HepG2 (cell line): ENCODE results near the gene SUSD4. TPM values are rescaled to one million over a fixed set of nuclear protein-coding genes. Genes with fewer than 3 reads are reported as not detected.

ENCODE experiments used
- ATAC-seq: fragments of 200-7000 bp; cut with Tn5 transposase; 3 replicates; pipeline ENCODE4 v1.9.1; 2020; ENCODE audit warnings: mild to moderate bottlenecking, moderate library complexity
- BruUV-seq: library from RNA; stranded (reverse); fragments of 400-500 nt; replicated peaks from 2 replicates; lab custom pipeline; 2021; lab: Mats Ljungman, UMichigan
- CTCF ChIA-PET: fragments of 300-600 bp; formaldehyde crosslinking; extraction: SDS; loops from one replicate; lab custom pipeline; 2021; ENCODE audit warnings: low total read pairs, inconsistent platforms, low intra/inter-chr PET ratio; lab: Yijun Ruan, JAX
- POLR2A ChIA-PET: fragments of 350-600 bp; sonication (Branson Sonifier 250); formaldehyde crosslinking; loops from one replicate; lab custom pipeline; 2020; ENCODE audit warnings: antibody characterized with exemption, inconsistent platforms; lab: Yijun Ruan, JAX
- DNase-seq: peaks from one replicate; pipeline ENCODE4 v3.0.0-alpha.2; 2015; ENCODE audit warnings: low spot score
- FAIRE-seq: peaks from 3 replicates; lab custom pipeline; 2011; peaks lifted over from hg19 to GRCh38; lab: Jason Lieb, UNC
- H2AFZ ChIP-seq: one replicate; pipeline ENCODE4 v1.6.1; 2011; ENCODE audit warnings: low read length, inconsistent platforms
- H3K27ac ChIP-seq: fragments of 300-600 bp; 3 replicates; pipeline ENCODE4 v1.8.0; 2011; ENCODE audit warnings: mixed run types, mild to moderate bottlenecking, mixed read lengths, low read length, inconsistent platforms; ENCODE audit not compliant: insufficient read depth; ENCODE audit errors: extremely low read length
- H3K27me3 ChIP-seq, 2 experiments: fragments of 200-600 bp in 1 of 2; 2 replicates in 1 of 2; 3 replicates in 1 of 2; pipeline versions ENCODE4 v1.6.0 to v1.8.0; 2011; ENCODE audit warnings: low read length in 2 of 2, mild to moderate bottlenecking in 2 of 2, moderate library complexity in 2 of 2, inconsistent platforms in 1 of 2; ENCODE audit not compliant: insufficient read depth in 2 of 2, control insufficient read depth in 1 of 2
- H3K36me3 ChIP-seq, 2 experiments: fragments of 200-600 bp in 1 of 2; replicated peaks in 1 of 2; 2 replicates in 1 of 2; 3 replicates in 1 of 2; pipeline versions ENCODE4 v1.5.1 to v1.8.0; 2011; ENCODE audit warnings: low read length in 2 of 2, inconsistent platforms in 1 of 2; ENCODE audit not compliant: insufficient read depth in 2 of 2, control insufficient read depth in 1 of 2
- H3K4me1 ChIP-seq: 2 replicates; pipeline ENCODE4 v1.5.1; 2012; ENCODE audit warnings: low read length, inconsistent platforms; ENCODE audit not compliant: insufficient read depth
- H3K4me2 ChIP-seq: 2 replicates; pipeline ENCODE4 v1.6.0; 2011; ENCODE audit warnings: low read depth, low read length, inconsistent platforms
- H3K4me3 ChIP-seq, 3 experiments: fragments of 200-600 bp in 1 of 3; sonication (generic), shearing (Covaris generic) in 1 of 3; replicated peaks in 1 of 3; 2 replicates each; pipeline ENCODE4 v1.5.1; 2011 to 2016; ENCODE audit warnings: low read length in 3 of 3, inconsistent platforms in 2 of 3, low read depth in 2 of 3, mild to moderate bottlenecking in 2 of 3, control low read depth in 1 of 3, mixed read lengths in 1 of 3; ENCODE audit not compliant: insufficient read depth in 1 of 3
- H3K79me2 ChIP-seq: one replicate; pipeline ENCODE4 v1.6.1; 2011; ENCODE audit warnings: low read length, inconsistent platforms; ENCODE audit not compliant: insufficient read depth
- H3K9ac ChIP-seq: 2 replicates; pipeline ENCODE4 v1.6.0; 2011; ENCODE audit warnings: mild to moderate bottlenecking, low read depth, low read length, inconsistent platforms; ENCODE audit not compliant: insufficient read depth
- H3K9me3 ChIP-seq: 2 replicates; pipeline ENCODE4 v1.5.1; 2012; ENCODE audit warnings: mild to moderate bottlenecking, low read length
- H4K20me1 ChIP-seq: 2 replicates; pipeline ENCODE4 v1.6.0; 2011; ENCODE audit warnings: inconsistent platforms, mild to moderate bottlenecking, low read length, moderate library complexity; ENCODE audit not compliant: insufficient read depth
- ARNTL ChIP-seq: sonication (generic); formaldehyde crosslinking; IDR thresholded peaks from 2 replicates; pipeline ENCODE4 v1.4.0; 2020; ENCODE audit warnings: mild to moderate bottlenecking, missing genetic modification reagents
- ATF4 ChIP-seq, 2 experiments: fragments of 450-650 bp in 1 of 2; sonication (generic) in 1 of 2; formaldehyde crosslinking; IDR thresholded peaks; 2 replicates each; pipeline versions ENCODE4 v1.5.0 to v1.8.0; 2020 to 2022; ENCODE audit warnings: mild to moderate bottlenecking in 1 of 2, missing genetic modification reagents in 1 of 2
- CBFB ChIP-seq: sonication (generic); formaldehyde crosslinking; IDR thresholded peaks from 2 replicates; pipeline ENCODE4 v1.4.0; 2020; ENCODE audit warnings: missing genetic modification reagents
- FLYWCH1 ChIP-seq: sonication (generic); formaldehyde crosslinking; IDR thresholded peaks from 2 replicates; pipeline ENCODE4 v1.8.1; 2023; ENCODE audit warnings: mild to moderate bottlenecking, missing genetic modification reagents
- HOXA7 ChIP-seq: sonication (generic); formaldehyde crosslinking; IDR thresholded peaks from 2 replicates; pipeline ENCODE4 v1.8.1; 2022; ENCODE audit warnings: mild to moderate bottlenecking, missing genetic modification reagents, moderate library complexity
- MATR3 ChIP-seq: sonication (generic); formaldehyde crosslinking; IDR thresholded peaks from 2 replicates; pipeline ENCODE4 v1.4.0; 2020; ENCODE audit warnings: missing genetic modification reagents
- PCBP1 ChIP-seq: fragments of 200-400 bp; formaldehyde crosslinking; IDR thresholded peaks from 2 replicates; pipeline ENCODE4 v1.6.1; 2017; ENCODE audit warnings: mild to moderate bottlenecking, low read depth, low read length, borderline replicate concordance
- POGZ ChIP-seq: sonication (generic); formaldehyde crosslinking; IDR thresholded peaks from 2 replicates; pipeline ENCODE4 v1.4.0; 2020; ENCODE audit warnings: mild to moderate bottlenecking, missing genetic modification reagents
- ZBTB20 ChIP-seq: sonication (generic); formaldehyde crosslinking; IDR thresholded peaks from 2 replicates; pipeline ENCODE4 v1.8.1; 2023; ENCODE audit warnings: missing genetic modification reagents, low read depth, mild to moderate bottlenecking, borderline replicate concordance
- ZNF136 ChIP-seq: sonication (generic); formaldehyde crosslinking; IDR thresholded peaks from 2 replicates; pipeline ENCODE4 v1.8.1; 2022; ENCODE audit warnings: low read depth, mild to moderate bottlenecking, moderate library complexity, missing genetic modification reagents
- ZNF230 ChIP-seq: sonication (generic); formaldehyde crosslinking; IDR thresholded peaks from 2 replicates; pipeline ENCODE4 v1.4.0; 2020; ENCODE audit warnings: mild to moderate bottlenecking, missing genetic modification reagents
- ZNF432 ChIP-seq: sonication (generic); formaldehyde crosslinking; IDR thresholded peaks from 2 replicates; pipeline ENCODE4 v1.5.0; 2020; ENCODE audit warnings: missing genetic modification reagents, mild to moderate bottlenecking, borderline replicate concordance
- ZNF567 ChIP-seq: sonication (generic); formaldehyde crosslinking; IDR thresholded peaks from 2 replicates; pipeline ENCODE4 v1.8.1; 2023; ENCODE audit warnings: mild to moderate bottlenecking, missing genetic modification reagents, borderline replicate concordance
- WGBS: methylation state at CpG from one replicate; pipeline ENCODE4 v1.1.6; 2017; ENCODE audit warnings: low lambda C conversion rate; 5-methylcytosine and 5-hydroxymethylcytosine counted together
- in situ Hi-C: cut with HindIII; loops from 2 replicates; pipeline ENCODE4 v1.10.0; 2017; ENCODE audit warnings: low pct_unique_long_range_greater_than_20kb; ENCODE audit not compliant: extremely low pct_ligation_motif_present
- intact Hi-C: fragments of 100-400 bp; cut with micrococcal nuclease; formaldehyde crosslinking; loops from one replicate; pipeline ENCODE4 v1.10.0; 2022; ENCODE audit not compliant: unreplicated experiment
- polyA plus RNA-seq, 8 experiments: library from polyadenylated mRNA; depleted of rRNA in 3 of 8; stranded (reverse) in 7 of 8; unstranded in 1 of 8; fragments of >200 nt; fragmentation: Illumina TruSeq in 4 of 8; extraction: Trizol in 4 of 8; gene quantifications; 2 replicates each; pipeline versions ENCODE4 v1.2.1 to v1.2.3, GENCODE V29; 2011 to 2016; ENCODE audit warnings: low read depth in 4 of 8, missing spikeins in 1 of 8, mixed read lengths in 1 of 8; ENCODE audit not compliant: insufficient read depth in 1 of 8
- total RNA-seq, 5 experiments: library from RNA; depleted of rRNA; stranded (reverse); fragments of >200 nt; fragmentation: Illumina TruSeq; extraction: Trizol; gene quantifications; 2 replicates each; pipeline ENCODE4 v1.2.3, GENCODE V29; 2016; ENCODE audit warnings: low read depth in 1 of 5
- TF ChIP-seq, protein P1 (sequence below): IDR thresholded peaks from 2 replicates; pipeline ENCODE4 v1.6.1; 2016; ENCODE audit warnings: mild to moderate bottlenecking, missing biosample characterization, missing genetic modification reagents
- TF ChIP-seq, protein P2 (sequence below): sonication (generic); formaldehyde crosslinking; IDR thresholded peaks from 2 replicates; pipeline ENCODE4 v1.5.0; 2020; ENCODE audit warnings: mild to moderate bottlenecking, missing genetic modification reagents

Gene SUSD4
- total and polyA plus RNA-seq, 2 of the 13 experiments (the other 11 are each of a cell fraction or from before 2014, with no cell fraction given), result not detected

- 13% methylated on average over 4 of the region's 4 CpGs for WGBS
- peaks cover 7% of the 10 kb centered on the region; the same call in 1 of the 2 replicates for H3K9me3 ChIP-seq
- no peak for ATAC-seq
- no peaks in the 10 kb centered on the region for H4K20me1 ChIP-seq
- H3K4me2 ChIP-seq, result no peak overlapping the region
- intact Hi-C loops, result no loop called here
- H3K9ac ChIP-seq, result no peak overlapping the region
- BruUV-seq, result no TSS peak
- H3K27me3 ChIP-seq, result no peaks in the 10 kb centered on the region
- H3K4me1 ChIP-seq, result no peaks in the 10 kb centered on the region
- no peaks in the 10 kb centered on the region for H3K79me2 ChIP-seq
- POLR2A ChIA-PET, result no interaction called here
- H3K4me3 ChIP-seq, result no peak overlapping the region
- DNase-seq, result no peak
- FAIRE-seq, result no peak
- H3K27ac ChIP-seq, result no peak overlapping the region
- CTCF ChIA-PET, result no interaction called here
- TF ChIP-seq ZNF432, result no peak
- TF ChIP-seq ZNF136, result no peak
- TF ChIP-seq, protein P1, sequence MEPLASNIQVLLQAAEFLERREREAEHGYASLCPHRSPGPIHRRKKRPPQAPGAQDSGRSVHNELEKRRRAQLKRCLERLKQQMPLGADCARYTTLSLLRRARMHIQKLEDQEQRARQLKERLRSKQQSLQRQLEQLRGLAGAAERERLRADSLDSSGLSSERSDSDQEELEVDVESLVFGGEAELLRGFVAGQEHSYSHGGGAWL (CRISPR knock-in tag), result no peak
- TF ChIP-seq, protein P2, sequence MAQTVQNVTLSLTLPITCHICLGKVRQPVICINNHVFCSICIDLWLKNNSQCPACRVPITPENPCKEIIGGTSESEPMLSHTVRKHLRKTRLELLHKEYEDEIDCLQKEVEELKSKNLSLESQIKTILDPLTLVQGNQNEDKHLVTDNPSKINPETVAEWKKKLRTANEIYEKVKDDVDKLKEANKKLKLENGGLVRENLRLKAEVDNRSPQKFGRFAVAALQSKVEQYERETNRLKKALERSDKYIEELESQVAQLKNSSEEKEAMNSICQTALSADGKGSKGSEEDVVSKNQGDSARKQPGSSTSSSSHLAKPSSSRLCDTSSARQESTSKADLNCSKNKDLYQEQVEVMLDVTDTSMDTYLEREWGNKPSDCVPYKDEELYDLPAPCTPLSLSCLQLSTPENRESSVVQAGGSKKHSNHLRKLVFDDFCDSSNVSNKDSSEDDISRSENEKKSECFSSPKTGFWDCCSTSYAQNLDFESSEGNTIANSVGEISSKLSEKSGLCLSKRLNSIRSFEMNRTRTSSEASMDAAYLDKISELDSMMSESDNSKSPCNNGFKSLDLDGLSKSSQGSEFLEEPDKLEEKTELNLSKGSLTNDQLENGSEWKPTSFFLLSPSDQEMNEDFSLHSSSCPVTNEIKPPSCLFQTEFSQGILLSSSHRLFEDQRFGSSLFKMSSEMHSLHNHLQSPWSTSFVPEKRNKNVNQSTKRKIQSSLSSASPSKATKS, result no peak
- no peak for TF ChIP-seq ZBTB20 (CRISPR knock-in tag)
- no peak for TF ChIP-seq PCBP1
- TF ChIP-seq HOXA7 (CRISPR knock-in tag), result no peak
- TF ChIP-seq ZNF567 (CRISPR knock-in tag), result no peak
- no peak for TF ChIP-seq MATR3 (CRISPR knock-in tag)
- TF ChIP-seq CBFB (CRISPR knock-in tag), result no peak
- TF ChIP-seq POGZ (CRISPR knock-in tag), result no peak
- no peak for TF ChIP-seq ARNTL (CRISPR knock-in tag)
- TF ChIP-seq ATF4 (CRISPR knock-in tag; IDR thresholded peaks at IDR 0.05), result no peak
- TF ChIP-seq FLYWCH1 (CRISPR knock-in tag), result no peak
- TF ChIP-seq ZNF230 (CRISPR knock-in tag), result no peak
- TF ChIP-seq, all 625 proteins: peak for 0
- in situ Hi-C loops, result no loop called here
- no peaks in the 10 kb centered on the region for H3K36me3 ChIP-seq
- H2AFZ ChIP-seq, result no peak overlapping the region
Observed at GRCh38 chr1:223374064-223374610, 10.2 kb upstream of the SUSD4 start.
